WTC11 (cell line): Measurements from ENCODE around the gene CTH. TPM values are rescaled to one million over a fixed set of nuclear protein-coding genes. Genes with fewer than 3 reads are reported as not detected.

ENCODE experiments used
- ATAC-seq: fragments of 200-7000 bp; cut with Tn5 transposase; 2 replicates; pipeline ENCODE4 v1.10.0; 2021; ENCODE audit warnings: mild to moderate bottlenecking, moderate library complexity
- CTCF ChIA-PET: fragments of 300-600 bp; sonication (Branson Sonifier 250); formaldehyde crosslinking; loops from one replicate; lab custom pipeline; 2021; ENCODE audit warnings: antibody characterized with exemption; lab: Charles Lee
- POLR2A ChIA-PET: fragments of 350-600 bp; sonication (Branson Sonifier 250); formaldehyde crosslinking; loops from one replicate; lab custom pipeline; 2021; ENCODE audit warnings: antibody characterized with exemption; lab: Charles Lee
- DNase-seq: peaks from one replicate; pipeline ENCODE4 v3.0.0; 2021; ENCODE audit warnings: low spot score
- H3K27ac Mint-ChIP-seq: 2 replicates; pipeline ENCODE4 v1.8.0; 2021; ENCODE audit warnings: mixed read lengths
- H3K27me3 Mint-ChIP-seq: 2 replicates; pipeline ENCODE4 v1.8.0; 2021; ENCODE audit warnings: low read depth, mild to moderate bottlenecking, moderate library complexity, mixed read lengths
- H3K36me3 Mint-ChIP-seq: 2 replicates; pipeline ENCODE4 v1.8.0; 2021; ENCODE audit warnings: mixed read lengths
- H3K4me1 Mint-ChIP-seq: 2 replicates; pipeline ENCODE4 v1.8.0; 2022; ENCODE audit warnings: mixed read lengths
- H3K4me3 Mint-ChIP-seq: 2 replicates; pipeline ENCODE4 v1.8.0; 2021; ENCODE audit warnings: mild to moderate bottlenecking, moderate library complexity, mixed read lengths
- H3K9me3 Mint-ChIP-seq: 2 replicates; pipeline ENCODE4 v1.8.0; 2021; ENCODE audit warnings: mixed read lengths
- ATF2 ChIP-seq: sonication (generic); formaldehyde crosslinking; IDR thresholded peaks from 2 replicates; pipeline ENCODE4 v1.8.1; 2022; ENCODE audit warnings: low read depth, missing genetic modification reagents, borderline replicate concordance
- ATF3 ChIP-seq: sonication (generic); formaldehyde crosslinking; conservative IDR thresholded peaks from 2 replicates; pipeline ENCODE4 v1.8.1; 2022; ENCODE audit warnings: mild to moderate bottlenecking, missing genetic modification reagents
- CREM ChIP-seq: sonication (generic); formaldehyde crosslinking; IDR thresholded peaks from 2 replicates; pipeline ENCODE4 v1.8.1; 2022; ENCODE audit warnings: mild to moderate bottlenecking, missing genetic modification reagents, moderate library complexity
- E2F1 ChIP-seq: sonication (generic); formaldehyde crosslinking; IDR thresholded peaks from 2 replicates; pipeline ENCODE4 v1.8.0; 2022; ENCODE audit warnings: mild to moderate bottlenecking, missing genetic modification reagents
- ESRRA ChIP-seq: sonication (generic); formaldehyde crosslinking; IDR thresholded peaks from 2 replicates; pipeline ENCODE4 v1.8.1; 2022; ENCODE audit warnings: mild to moderate bottlenecking, missing genetic modification reagents, borderline replicate concordance
- GABPB1 ChIP-seq: sonication (generic); formaldehyde crosslinking; IDR thresholded peaks from 2 replicates; pipeline ENCODE4 v1.8.1; 2023; ENCODE audit warnings: mild to moderate bottlenecking, missing genetic modification reagents
- GTF2I ChIP-seq: fragments of 250-450 bp; sonication (Bioruptor Pico); conservative IDR thresholded peaks from 2 replicates; pipeline ENCODE4 v1.4.0; 2021; ENCODE audit warnings: mild to moderate bottlenecking
- JAZF1 ChIP-seq: fragments of 250-450 bp; sonication (Bioruptor Pico); IDR thresholded peaks from 2 replicates; pipeline ENCODE4 v1.9.0; 2021; ENCODE audit warnings: moderate library complexity, mild to moderate bottlenecking, inconsistent platforms
- NFE2L1 ChIP-seq: sonication (generic); formaldehyde crosslinking; IDR thresholded peaks from 2 replicates; pipeline ENCODE4 v1.8.1; 2023; ENCODE audit warnings: missing genetic modification reagents
- NR3C1 ChIP-seq: sonication (generic); formaldehyde crosslinking; conservative IDR thresholded peaks from 2 replicates; pipeline ENCODE4 v1.8.1; 2023; ENCODE audit warnings: low read depth, mild to moderate bottlenecking, missing genetic modification reagents
- OVOL2 ChIP-seq: fragments of 250-450 bp; sonication (Bioruptor Pico); IDR thresholded peaks from 2 replicates; pipeline ENCODE4 v1.9.0; 2021; ENCODE audit warnings: mild to moderate bottlenecking, borderline replicate concordance
- PREB ChIP-seq: sonication (generic); formaldehyde crosslinking; IDR thresholded peaks from 2 replicates; pipeline ENCODE4 v1.8.1; 2022; ENCODE audit warnings: mild to moderate bottlenecking, missing genetic modification reagents, moderate library complexity, borderline replicate concordance
- SP1 ChIP-seq: sonication (generic); formaldehyde crosslinking; conservative IDR thresholded peaks from 2 replicates; pipeline ENCODE4 v1.8.1; 2022; ENCODE audit warnings: missing genetic modification reagents
- ZMAT4 ChIP-seq: fragments of 250-450 bp; sonication (Bioruptor Pico); IDR thresholded peaks from 2 replicates; pipeline ENCODE4 v1.9.0; 2021; ENCODE audit warnings: mild to moderate bottlenecking
- ZNF219 ChIP-seq: sonication (generic); formaldehyde crosslinking; IDR thresholded peaks from 2 replicates; pipeline ENCODE4 v1.8.0; 2023; ENCODE audit warnings: missing genetic modification reagents, mild to moderate bottlenecking, borderline replicate concordance
- ZNF232 ChIP-seq: sonication (generic); formaldehyde crosslinking; IDR thresholded peaks from 2 replicates; pipeline ENCODE4 v1.8.0; 2022; ENCODE audit warnings: mild to moderate bottlenecking, missing genetic modification reagents
- ZNF423 ChIP-seq: fragments of 250-450 bp; sonication (Bioruptor Pico); IDR thresholded peaks from 2 replicates; pipeline ENCODE4 v2.1.2; 2022; ENCODE audit warnings: mild to moderate bottlenecking, moderate library complexity
- total RNA-seq: library from RNA; stranded (reverse); gene quantifications from 3 replicates; pipeline ENCODE4 v1.2.3, GENCODE V29; 2021

CTH gene
- total RNA-seq, 1 experiment from 2014 or later, result 27.8 TPM

GRCh38 chr1:70462611-70463010, 51.5 kb downstream of the CTH start:
- peaks cover 3% of the 10 kb centered on the region for H3K36me3 Mint-ChIP-seq
- no peak overlapping the region for H3K4me3 Mint-ChIP-seq
- ATAC-seq (no peak), DNase-seq (no peak)
- ChIA-PET CTCF (interaction anchor here (0.7 kb wide), 1 partner anchor 52 kb away, joined by 3 read pairs; no protein-coding TSS in a partner anchor), POLR2A (interaction anchor here (1.4 kb wide), 1 partner anchor 52 kb away, joined by 3 read pairs; the partner anchor contains the start of gene CTH)
- peaks cover 14% of the 10 kb centered on the region for H3K9me3 Mint-ChIP-seq
- H3K4me1 Mint-ChIP-seq, result peaks cover 25% of the 10 kb centered on the region
- TF ChIP-seq GABPB1 (CRISPR knock-in tag) (no peak), CREM (CRISPR knock-in tag) (no peak), OVOL2 (CRISPR knock-in tag) (no peak), GTF2I (CRISPR knock-in tag) (no peak), NR3C1 (CRISPR knock-in tag) (no peak), ATF3 (CRISPR knock-in tag) (no peak), ZNF423 (CRISPR knock-in tag) (no peak), SP1 (no peak), ATF2 (CRISPR knock-in tag) (no peak), E2F1 (CRISPR knock-in tag) (no peak), ZNF219 (CRISPR knock-in tag) (no peak)
- H3K27me3 Mint-ChIP-seq, result peaks cover 7% of the 10 kb centered on the region
- no peak overlapping the region for H3K27ac Mint-ChIP-seq

GRCh38 chr1:70465911-70466310, 54.8 kb downstream of the CTH start:
- ChIA-PET CTCF (no interaction called here), POLR2A (no interaction called here)
- TF ChIP-seq GABPB1 (CRISPR knock-in tag), result no peak
- TF ChIP-seq PREB (CRISPR knock-in tag), result no peak
- TF ChIP-seq NFE2L1 (CRISPR knock-in tag), result no peak
- no peak for TF ChIP-seq ZNF232 (CRISPR knock-in tag)
- no peak for TF ChIP-seq ZMAT4 (CRISPR knock-in tag)
- no peak for TF ChIP-seq ESRRA
- ATAC-seq (no peak), DNase-seq (no peak)
- H3K36me3 Mint-ChIP-seq, result peaks cover 3% of the 10 kb centered on the region
- H3K4me3 Mint-ChIP-seq, result no peak overlapping the region
- peaks cover 15% of the 10 kb centered on the region for H3K4me1 Mint-ChIP-seq
- H3K27me3 Mint-ChIP-seq, result peaks cover 2% of the 10 kb centered on the region; the same call in 1 of the 2 replicates
- peaks cover 13% of the 10 kb centered on the region for H3K9me3 Mint-ChIP-seq
- no peak overlapping the region for H3K27ac Mint-ChIP-seq

GRCh38 chr1:70467531-70467930, 56.5 kb downstream of the CTH start:
- CTCF ChIA-PET, result no interaction called here

More at GRCh38 chr1:70467531-70467930, 56.5 kb downstream of the CTH start:
- Mint-ChIP-seq H3K36me3 (peaks cover 3% of the 10 kb centered on the region), H3K4me1 (peaks cover 3% of the 10 kb centered on the region; the same call in 1 of the 2 replicates), H3K9me3 (peaks cover 8% of the 10 kb centered on the region), H3K27me3 (peaks cover 2% of the 10 kb centered on the region; the same call in 1 of the 2 replicates), H3K27ac (no peak overlapping the region), H3K4me3 (no peak overlapping the region)
- POLR2A ChIA-PET, result no interaction called here
- DNase-seq (no peak), ATAC-seq (no peak)
- TF ChIP-seq JAZF1 (CRISPR knock-in tag), result no peak
